SKM-1 (cell line): ENCODE results near the gene EXOSC9.
"Not testable (repeated sequence)": the region's sequence is repeated elsewhere in the genome, so short reads cannot be mapped to it uniquely, and the experiment has no call there.

Experiments used
- DNase-seq: peaks from one replicate; lab custom pipeline; 2025; ENCODE audit not compliant: unreplicated experiment; lab: John Stamatoyannopoulos, UW

Gene EXOSC9

DNA sequence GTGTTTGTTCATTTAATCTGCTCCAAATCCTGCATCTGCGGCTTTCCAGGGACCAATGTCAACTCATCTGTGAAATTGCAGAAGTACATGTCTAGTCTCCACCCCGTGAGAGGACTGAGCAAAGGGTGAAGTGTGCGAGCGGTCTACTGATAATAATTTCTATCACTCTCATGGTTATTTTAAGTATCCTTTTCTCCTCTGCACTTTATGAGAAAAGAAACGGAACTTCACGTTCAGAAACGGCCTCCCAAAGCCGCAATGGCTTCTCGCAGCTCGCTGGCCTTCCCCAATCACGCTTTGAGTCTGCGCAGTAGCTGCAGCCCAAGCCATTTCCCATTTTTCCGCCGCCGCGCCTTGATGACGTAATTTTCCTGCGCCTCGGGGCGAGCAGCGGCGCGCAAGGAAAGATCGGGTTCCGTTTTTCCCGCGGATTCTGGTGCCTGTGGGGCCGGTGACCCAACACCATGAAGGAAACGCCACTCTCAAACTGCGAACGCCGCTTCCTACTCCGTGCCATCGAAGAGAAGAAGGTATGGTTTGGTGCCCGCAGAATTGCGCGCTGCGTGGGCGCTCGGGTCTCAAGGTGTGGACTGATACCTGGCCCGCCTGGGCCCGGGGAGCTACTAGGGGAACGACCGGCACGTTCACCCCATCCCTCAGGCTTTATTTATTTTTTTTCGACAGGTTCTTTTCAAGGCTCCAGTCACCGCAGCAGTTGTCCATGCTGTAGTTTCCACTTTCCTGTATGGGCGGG is at the start of gene EXOSC9:
TSS of gene EXOSC9 (plus strand) at position 363 of the 754 bp plus-strand sequence. CDS start at position 465, 102 bp downstream.
- peak; percentile 75 for DNase-seq

GRCh38 chr4:121752142-121752541 is 49.0 kb upstream of the EXOSC9 start:
- DNase-seq: not testable (repeated sequence)

DNA sequence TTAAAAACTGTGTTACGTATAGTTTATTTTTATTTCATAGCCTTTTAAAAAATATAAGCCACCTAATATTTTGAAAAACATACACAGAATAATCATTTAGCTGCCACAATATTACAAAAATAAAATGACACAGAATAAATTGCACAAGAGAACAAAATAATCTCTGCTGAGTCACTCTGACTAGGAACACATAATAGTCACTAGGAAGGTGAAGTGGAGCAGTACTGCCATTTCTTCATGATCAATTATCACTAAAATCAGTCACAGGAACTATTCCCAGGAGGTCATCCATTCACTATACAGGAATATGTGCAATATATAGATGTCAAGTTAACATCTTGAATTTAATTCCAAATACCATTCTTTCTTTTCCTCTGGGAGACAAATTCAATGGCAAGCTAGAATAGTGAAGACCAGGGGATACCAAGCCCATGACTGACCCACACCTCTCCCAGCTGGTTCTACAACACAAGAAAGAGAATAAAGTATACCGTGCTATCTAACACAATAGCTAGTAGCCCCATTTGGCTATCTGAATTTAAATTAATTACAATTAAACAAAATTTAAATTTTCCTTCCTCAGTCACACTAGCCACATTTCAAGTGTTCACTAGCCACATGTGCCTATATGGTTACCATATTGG is 42.1 kb upstream of the EXOSC9 start:
- no peak for DNase-seq

GRCh38 chr4:121760205-121760604 is 40.9 kb upstream of the EXOSC9 start:
- DNase-seq: no peak

DNA sequence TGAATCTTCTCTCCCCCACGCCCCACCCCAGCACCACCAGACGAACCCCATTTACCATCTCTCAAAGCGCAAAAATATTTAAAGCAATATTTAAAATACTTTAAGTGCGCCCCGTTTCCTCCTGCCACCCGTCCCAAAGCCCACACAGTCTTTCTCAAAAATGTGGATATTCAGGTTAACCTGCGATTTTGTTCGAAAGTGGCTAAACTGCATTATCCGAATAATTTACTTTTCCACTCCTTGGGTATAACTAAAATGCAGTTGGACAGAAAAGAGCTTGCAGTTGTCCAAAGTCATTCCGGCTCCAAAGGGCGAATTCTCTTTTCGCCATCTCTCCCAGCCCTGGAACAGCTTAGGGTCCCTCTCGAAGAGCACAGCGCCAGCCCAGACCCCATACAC is 36.8 kb upstream of the EXOSC9 start:
- no peak for DNase-seq

DNA sequence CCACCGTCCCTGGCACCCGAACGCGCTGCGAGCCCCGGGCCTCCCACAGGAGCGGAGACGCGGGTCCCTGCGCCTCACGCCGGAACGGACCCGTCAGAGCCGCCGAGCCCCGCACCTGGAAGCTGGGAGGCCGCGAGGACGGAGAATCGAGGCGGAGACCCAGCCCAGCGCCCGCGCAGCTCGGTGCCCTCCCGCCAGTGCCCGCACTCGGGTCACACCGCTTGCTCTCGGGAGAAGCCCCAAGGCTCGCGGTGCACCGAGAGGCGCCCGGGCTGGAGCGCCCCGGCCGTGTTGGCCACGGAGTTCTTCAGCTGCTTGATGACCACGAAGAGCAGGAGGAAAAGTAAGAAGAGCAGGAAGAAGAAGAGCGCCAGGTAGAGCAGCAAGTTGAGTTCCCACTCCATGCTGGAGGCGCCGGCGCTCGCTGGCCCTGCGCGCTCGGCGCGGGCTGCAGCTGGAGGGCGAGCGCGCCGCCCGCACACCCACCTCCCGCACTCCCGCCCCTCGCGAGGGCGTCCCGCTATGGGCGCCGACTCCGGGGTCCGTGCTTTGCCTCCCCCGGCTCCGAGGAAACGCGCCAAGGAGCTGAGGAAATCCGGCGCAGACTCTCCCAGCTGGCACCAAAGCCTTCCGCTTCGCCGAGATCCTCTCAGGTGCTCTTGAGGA is 36.3 kb upstream of the EXOSC9 start, which contains the start of gene SMIM43:
TSS of gene SMIM43 (minus strand) at position 463 of the 666 bp plus-strand sequence. CDS start at position 404, 59 bp downstream.
- DNase-seq: no peak

- DNase-seq: no peak
These were observed 35.8 kb upstream of the EXOSC9 start for GRCh38 chr4:121765368-121765705.

GRCh38 chr4:121765971-121766538 is 35.1 kb upstream of the EXOSC9 start:
- no peak for DNase-seq

GRCh38 chr4:121767166-121767565 is 34.0 kb upstream of the EXOSC9 start:
- no peak for DNase-seq

DNA sequence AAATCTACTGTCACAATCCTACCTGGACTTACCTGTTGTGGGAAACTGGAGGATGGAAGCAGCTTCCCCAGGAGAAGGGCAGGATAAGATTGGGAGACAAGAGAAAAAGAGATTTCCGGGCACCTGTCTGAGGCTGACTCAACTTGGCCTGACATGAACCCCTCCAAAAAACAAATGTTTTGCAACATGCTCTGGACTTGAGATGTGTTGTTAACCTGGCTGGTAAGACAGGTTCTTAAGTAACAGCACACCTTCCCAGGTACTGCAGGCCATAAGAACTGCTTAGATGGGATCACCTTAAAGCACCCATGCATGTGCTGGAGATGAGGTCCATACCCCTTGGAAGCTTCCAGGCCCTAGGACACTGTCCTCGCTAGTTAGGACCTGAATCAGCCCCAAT is 31.8 kb upstream of the EXOSC9 start:
- no peak for DNase-seq

DNA sequence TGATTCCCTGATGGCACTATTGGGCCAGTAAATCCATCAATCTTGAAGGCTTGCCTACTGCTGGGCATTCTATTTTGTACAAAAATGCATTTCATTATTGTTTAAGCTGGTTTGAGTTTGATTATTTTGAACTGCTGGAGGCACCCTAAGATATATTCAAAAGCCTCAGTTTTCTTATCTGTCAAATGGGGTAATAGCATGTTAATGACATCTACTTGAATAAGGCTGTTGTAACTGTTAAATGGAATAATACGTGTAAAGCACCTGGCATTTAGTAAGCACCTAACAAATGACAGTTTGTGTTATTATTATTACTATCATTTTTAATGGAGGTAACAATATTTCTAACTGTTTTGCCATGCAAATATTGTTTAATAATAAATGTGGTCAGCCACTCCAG is 29.3 kb upstream of the EXOSC9 start:
- DNase-seq: no peak

DNA sequence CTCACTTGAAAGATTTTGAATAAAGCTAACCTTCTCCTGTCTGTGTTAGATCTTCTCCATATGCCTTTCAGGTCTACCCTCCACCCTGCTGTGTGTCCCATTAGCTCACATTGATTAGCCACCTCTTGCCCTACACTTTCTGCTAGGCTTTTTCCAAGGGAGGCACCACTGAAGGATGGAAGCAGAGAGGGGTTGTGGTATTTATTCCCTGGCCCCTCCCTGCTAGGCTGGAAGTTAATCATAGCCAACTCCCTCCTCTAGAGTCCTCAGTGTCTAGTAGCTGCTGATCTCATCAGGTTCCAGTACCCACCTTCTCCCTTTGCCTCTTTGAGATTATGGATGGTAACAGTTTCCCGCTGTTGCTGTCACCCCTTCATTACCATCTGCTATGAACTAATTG is 27.2 kb upstream of the EXOSC9 start:
- DNase-seq: no peak

DNA sequence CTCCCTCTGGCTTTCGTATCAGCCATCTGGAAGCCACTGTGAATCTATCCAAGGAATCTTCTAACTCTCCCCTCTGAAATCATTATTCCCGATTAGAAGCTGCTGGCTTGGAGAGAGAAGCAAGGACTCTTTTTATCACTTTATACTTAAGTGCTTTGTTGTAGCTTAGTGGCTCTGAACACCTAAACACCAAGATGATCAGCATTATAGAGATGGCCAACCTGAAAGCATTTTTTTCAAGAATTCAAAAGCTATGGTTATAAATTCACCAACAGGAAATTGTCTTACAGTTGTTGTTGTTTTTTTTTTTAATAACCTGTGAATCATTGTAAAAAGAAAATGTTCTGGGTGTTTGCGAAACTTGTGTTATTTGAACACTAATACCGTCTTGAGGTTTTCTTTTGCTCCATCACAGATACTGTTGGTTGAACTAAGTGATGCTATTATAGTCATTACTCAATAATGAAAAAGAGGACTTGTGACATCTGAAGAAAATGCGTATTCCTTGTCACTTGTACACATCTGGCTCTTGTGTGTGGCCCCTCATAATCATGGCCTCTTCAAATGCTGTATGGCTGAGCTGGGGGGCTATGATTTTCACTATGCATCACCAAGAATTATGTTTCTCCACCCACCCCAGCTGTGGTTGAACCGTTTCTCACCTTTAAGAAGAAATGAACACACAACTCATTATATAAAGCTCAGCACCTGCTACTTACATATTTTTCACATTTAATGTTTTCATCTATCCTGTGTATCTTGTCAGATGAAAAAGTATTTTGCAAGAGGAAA is 24.3 kb upstream of the EXOSC9 start:
- DNase-seq: no peak

DNA sequence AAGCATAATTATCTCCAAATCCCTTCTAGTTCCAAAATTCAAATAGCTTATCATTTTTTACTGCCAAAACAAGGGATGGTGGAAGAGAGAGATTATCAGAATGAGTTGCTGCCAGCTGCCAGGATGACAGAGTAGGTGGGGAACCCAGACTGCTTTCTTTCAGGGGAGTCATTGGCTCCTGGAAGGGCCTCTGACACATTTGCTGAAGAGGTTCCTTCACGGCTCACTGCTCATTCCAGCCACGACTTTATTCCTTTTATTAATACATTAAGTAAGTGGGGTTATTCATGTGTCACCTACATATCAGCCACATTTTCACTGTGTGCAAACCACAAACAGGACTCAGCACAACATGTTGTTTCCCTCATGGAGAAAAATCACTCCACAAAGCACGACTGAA is 23.5 kb upstream of the EXOSC9 start:
- DNase-seq: no peak

DNA sequence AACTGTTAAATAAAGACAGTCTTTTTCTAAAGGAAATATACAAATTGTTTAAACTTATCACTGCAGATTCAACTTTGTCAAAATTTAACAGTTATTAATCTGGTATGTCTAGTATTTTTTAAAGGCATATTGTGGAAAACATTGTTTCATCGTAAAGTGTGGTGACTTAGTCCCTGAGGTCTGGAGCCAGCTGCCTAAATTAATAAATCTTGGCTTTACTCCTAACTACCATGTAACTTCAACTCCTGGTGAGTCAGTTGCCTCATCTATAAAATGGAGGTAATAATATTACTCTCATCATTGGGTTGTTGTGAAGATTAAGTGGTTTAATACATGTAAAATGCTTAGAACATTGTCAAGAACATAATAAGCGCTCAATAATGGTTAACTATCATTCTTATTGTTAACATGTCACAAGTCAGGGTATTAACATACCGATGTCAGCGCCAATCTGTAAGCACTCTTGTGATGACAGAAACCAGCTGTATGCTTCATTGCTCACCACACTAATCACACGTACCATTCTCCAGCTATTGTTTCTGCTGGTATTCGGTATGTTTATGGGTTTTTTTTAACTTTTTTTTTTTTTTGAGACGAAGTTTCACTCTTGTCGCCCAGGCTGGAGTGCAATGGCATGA is 22.0 kb upstream of the EXOSC9 start:
- no peak for DNase-seq

DNA sequence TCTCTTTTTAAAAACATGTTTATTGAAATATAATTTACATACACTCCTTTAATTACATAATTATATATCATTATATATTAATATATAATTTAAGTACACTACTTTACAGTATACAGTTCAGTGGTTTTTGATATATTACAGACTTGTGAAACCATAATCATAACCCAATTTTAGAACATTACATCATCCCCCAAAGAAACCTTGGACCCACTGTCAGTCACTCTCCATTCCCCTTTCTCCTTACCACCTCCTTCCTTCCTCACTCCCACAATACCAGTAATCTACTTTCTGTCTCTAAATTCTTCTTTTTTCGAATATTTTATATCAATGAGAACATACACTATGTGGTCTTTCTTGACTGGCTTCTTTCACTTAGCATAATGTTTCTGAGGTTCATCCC is 17.9 kb upstream of the EXOSC9 start:
- DNase-seq: no peak

DNA sequence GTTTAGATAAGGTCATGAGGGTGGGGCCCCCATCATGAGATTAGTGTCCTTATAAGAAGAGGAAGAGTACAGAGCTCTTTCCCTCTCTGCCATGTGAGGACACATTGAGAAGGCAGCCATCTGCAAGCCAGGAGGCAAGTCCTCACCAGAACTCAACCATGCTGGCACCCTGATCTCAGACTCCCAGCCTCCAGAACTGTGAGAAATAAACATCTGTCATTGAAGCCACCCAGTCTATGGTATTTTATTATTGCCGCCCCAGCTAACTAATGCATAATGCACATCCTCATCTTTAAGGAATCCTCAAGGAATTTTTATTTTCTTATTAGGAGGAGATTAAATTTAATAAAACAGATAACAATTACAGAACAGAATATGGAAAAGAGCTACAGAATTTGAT is 16.7 kb upstream of the EXOSC9 start:
- DNase-seq: no peak

GRCh38 chr4:121784975-121785374 is 16.1 kb upstream of the EXOSC9 start:
- DNase-seq: no peak

DNA sequence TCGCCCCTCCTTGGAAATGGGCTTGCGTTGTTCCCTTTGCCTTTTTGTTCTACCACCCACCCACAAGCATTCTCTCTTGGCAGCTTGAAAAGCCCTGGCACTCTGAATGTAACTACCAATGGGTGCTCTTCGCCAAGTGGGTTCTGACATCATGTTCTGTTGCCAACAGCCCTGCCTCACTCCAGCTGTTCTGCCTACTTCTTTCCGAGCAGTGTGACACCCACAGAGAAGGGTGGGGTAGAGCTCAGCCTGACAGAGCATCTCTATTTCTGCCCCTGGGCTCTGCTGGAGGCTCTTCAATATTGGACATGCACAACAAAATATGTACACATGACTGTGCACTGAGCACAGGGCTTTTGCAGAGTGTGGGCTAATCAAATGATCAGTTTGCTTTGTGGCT is 15.6 kb upstream of the EXOSC9 start:
- no peak for DNase-seq

DNA sequence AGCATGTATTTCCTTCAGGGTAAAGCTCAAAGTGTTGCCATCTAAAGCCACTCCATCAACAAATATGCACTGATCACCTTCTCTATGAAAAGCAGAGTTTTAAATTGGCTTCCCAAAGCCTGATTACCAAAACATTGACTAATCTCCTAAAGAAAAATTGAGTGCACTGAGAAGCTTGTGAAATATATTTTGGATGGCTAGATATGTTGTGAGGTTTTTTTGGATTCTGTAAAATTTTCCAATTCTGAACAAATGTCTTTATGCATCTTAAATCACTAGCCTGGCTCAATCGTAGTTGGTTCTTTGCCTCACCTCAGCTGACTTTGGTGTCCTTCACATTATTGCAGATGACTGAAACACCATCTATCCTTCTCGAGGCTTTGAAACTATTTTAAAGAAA is 14.9 kb upstream of the EXOSC9 start:
- no peak for DNase-seq

DNA sequence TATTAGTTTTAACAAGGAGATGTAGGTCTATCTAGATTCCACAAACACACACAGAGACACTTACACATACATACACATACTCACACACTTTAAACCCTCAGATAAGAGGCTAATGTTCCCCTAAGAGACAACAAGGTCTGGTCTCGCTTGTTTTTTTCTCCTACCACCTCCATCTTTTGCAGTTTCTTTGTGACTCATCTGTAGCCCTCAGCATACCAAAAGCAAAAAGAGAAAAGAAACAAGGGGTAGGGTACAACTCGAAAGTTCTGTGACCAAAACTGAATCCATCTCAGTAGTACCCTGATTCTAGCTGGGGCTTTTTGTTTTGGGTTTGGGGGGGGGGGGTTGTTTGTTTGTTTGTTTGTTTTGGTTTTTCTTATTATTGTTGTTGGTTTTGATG is 12.2 kb upstream of the EXOSC9 start:
- DNase-seq: no peak
